NT2/D1 (cell line): Measurements from ENCODE around the gene KLF6.

Experiments used
- SUZ12 ChIP-seq: IDR thresholded peaks from 2 replicates; pipeline ENCODE4 v1.6.1; 2011; ENCODE audit not compliant: insufficient read length, insufficient read depth; ENCODE audit errors: extremely low read depth
- YY1 ChIP-seq: IDR thresholded peaks from 2 replicates; pipeline ENCODE4 v1.6.1; 2011; ENCODE audit not compliant: insufficient read length, insufficient read depth
- ZNF274 ChIP-seq: IDR thresholded peaks from 2 replicates; pipeline ENCODE4 v1.6.1; 2011; ENCODE audit warnings: mild to moderate bottlenecking, low read depth, low read length

- no peak for TF ChIP-seq YY1
- no peak for TF ChIP-seq SUZ12
- TF ChIP-seq ZNF274 = no peak
Observed at GRCh38 chr10:3775696-3776551, 9.1 kb downstream of the KLF6 start.
